ENCODE data around the gene DPP10. TPM values are rescaled to one million over a fixed set of nuclear protein-coding genes. Genes with fewer than 3 reads are reported as not detected.

Gene DPP10
- total RNA-seq, 4 donors from 2014 or later: 0.13 to 2.8 (median 0.48) TPM; not detected in 1

DNA sequence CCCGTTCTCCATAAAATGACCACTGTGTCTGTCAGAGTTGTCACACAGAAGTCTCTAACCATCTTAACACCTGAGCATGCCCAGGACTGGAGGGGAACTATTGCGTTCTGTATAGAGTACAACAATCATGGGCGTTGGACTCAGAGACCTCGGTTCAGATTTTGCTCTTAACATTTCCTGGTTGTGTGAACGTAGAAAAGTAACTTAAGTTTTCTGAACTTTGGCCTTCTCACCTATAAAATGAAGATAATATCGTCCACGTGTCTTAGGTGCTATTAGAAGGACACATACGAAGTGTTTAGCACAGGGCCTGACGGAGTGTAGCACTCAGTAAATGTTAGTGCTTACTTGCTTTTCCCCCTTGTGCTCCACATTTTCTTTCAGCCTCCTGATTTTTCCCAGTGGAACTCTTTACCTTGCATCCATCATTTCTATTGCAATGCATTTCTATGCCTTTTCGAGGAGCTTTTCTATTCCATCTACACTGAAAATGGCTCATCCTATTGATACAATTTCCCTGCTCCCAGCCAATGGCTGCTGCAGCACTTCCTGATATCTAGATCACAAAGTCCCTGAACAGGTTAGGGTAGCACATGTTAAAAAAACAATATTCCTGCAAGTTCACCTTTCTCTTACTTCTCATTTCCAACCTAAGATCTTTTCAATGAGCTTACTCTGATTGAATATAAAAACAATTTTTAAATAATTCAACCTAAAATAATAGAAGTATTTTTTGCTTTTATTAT, 22.7 kb downstream of the DPP10 start:
- no peak for ATAC-seq (ENCODE audit: low FRiP score)
- TF ChIP-seq, protein P1, sequence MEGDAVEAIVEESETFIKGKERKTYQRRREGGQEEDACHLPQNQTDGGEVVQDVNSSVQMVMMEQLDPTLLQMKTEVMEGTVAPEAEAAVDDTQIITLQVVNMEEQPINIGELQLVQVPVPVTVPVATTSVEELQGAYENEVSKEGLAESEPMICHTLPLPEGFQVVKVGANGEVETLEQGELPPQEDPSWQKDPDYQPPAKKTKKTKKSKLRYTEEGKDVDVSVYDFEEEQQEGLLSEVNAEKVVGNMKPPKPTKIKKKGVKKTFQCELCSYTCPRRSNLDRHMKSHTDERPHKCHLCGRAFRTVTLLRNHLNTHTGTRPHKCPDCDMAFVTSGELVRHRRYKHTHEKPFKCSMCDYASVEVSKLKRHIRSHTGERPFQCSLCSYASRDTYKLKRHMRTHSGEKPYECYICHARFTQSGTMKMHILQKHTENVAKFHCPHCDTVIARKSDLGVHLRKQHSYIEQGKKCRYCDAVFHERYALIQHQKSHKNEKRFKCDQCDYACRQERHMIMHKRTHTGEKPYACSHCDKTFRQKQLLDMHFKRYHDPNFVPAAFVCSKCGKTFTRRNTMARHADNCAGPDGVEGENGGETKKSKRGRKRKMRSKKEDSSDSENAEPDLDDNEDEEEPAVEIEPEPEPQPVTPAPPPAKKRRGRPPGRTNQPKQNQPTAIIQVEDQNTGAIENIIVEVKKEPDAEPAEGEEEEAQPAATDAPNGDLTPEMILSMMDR (IDR thresholded peaks at IDR 0.05): no peak
- no peak for DNase-seq (ENCODE audit: low spot score)

DNA sequence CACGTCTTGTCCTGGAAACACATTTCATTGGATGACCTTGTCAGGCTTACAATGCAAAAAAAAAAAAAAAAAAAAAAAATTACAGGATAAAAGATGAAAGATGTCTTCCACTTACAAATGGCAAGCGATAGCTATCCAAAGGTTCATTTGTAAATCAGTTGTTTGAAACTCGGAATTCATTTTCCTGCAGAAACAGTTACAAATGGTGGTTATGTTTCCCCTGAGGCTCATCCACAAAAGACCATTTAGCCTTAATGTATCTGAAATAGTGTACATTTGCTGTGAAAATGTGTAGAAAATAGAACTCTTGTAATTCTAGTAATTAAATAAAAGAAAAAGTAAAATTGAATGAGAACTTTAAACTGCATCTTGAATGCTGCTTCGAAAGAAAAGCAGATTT, 25.9 kb downstream of the DPP10 start:
- DNase-seq (ENCODE audit: low spot score) (no peak), ATAC-seq (ENCODE audit: low FRiP score) (no peak)
- TF ChIP-seq, protein P1 (IDR thresholded peaks at IDR 0.05): no peak

DNA sequence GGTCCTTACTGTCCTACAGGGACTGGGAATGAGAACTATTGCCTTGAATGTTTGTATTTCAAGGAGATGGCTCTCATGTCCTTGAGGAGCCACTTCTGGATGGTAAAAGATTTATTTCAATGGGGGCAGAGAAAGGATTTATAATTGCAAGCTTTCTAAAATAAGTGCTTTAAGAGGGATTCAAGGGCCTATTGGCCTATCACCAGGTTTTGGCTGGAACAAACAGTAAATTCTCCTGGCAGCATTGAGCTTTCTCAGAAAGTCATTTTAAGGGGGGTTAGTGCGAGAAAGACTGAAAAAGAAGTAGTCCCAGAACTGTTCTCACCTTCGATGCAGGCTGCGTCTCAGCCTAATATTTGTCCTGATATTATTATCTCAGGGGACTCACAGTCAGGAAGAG, 29.8 kb downstream of the DPP10 start:
- DNase-seq (ENCODE audit: low spot score) (no peak), ATAC-seq (ENCODE audit: low FRiP score) (no peak)
- TF ChIP-seq, protein P1 (IDR thresholded peaks at IDR 0.05): no peak

DNA sequence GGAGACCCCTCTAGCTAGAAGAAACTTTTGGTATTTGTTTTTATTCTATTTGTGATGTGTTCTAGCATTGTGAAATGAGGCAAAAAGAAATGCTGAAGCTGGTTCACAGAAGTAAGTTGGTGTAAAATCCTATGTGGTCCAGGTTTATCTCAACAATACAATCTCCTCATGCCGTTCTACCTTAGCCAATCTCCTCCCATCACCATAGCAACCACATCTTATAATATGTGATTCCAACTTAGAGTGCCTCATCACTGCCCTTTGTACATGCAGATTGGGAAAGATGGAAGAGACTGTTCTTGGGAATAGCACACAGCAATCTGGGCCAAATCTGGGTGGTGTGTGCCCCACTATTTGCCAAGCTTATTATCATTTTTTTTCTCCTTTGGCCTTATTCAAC, 30.3 kb downstream of the DPP10 start:
- TF ChIP-seq, protein P1 (IDR thresholded peaks at IDR 0.05): no peak
- ATAC-seq (ENCODE audit: low FRiP score) (no peak), DNase-seq (ENCODE audit: low spot score) (no peak)

DNA sequence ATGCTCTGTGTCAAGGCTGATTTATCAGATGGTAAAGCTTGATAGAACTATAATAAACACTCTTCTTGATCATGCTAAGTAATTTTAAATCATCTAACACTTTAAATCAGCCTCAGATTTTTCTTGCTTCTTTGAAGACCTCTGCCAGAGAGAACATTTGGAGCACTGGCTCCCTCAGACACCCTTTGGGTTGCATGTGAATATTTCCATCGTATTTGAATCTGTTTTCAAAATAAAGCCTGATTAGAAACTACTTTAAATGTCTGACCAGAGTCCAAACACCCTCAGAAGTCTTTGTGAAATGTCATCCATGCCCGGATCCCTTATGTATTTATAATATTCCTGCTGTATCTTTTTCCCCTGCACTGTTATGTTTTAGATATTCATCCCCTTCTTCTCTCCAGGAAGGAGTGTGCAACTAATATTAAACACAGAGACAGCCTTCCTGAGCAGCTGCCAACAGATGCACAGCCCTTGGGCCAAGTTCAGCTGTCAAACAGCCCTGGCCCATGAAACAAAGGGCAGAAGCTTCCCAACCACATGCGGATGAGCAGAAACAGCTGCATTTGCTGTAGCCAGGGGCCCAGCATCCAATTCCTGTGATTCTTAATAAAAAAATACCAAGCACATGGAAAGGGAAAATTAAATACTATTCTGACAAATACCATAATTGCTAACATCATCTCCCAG, 46.5 kb downstream of the DPP10 start:
- no peak for ATAC-seq (ENCODE audit: low FRiP score)
- no peak for DNase-seq (ENCODE audit: low spot score)
- TF ChIP-seq, protein P1 (IDR thresholded peaks at IDR 0.05): no peak

DNA sequence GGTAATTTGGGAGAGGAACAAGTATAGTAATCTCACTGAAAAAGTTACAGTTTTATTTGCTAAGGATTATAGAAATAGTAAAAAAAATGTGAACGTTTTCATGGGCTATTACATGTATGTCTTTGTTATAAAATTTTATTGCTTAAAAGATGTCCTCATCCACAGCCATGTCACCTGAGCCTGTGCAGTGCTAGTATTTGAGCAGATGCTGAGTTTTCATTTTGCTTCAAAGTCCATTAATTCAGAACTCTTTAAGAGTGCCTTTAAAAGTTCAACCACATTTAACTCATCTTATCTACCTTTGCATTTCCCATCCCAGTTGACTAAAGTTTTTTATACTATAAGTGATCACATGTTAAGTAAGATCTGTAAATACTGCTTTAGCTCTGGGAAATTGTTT, 52.6 kb downstream of the DPP10 start:
- TF ChIP-seq, protein P1 (IDR thresholded peaks at IDR 0.05): no peak
- ATAC-seq (ENCODE audit: low FRiP score) (no peak), DNase-seq (ENCODE audit: low spot score) (no peak)

DNA sequence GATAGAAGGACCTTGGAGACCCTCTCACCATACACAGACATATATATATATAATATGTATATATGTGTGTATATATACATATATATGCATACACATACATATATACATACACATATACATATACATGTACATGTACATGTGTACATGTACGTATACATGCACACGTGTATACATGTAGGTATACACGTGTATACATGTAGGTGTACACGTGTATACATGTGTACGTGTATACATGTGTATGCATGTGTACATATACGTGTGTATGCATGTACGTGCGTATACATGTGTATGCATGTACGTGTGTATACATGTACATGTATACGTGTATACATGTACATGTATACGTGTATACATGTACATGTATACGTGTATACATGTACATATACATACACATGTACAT, 54.5 kb downstream of the DPP10 start:
- no peak for ATAC-seq (ENCODE audit: low FRiP score)
- no peak for DNase-seq (ENCODE audit: low spot score)
- TF ChIP-seq, protein P1 (IDR thresholded peaks at IDR 0.05): no peak

Measured in omental fat pad (tissue), 4 donors.